Activated CD8-positive, alpha-beta memory T cell treated with anti-CD3 and anti-CD28 coated beads, Interleukin-2, amount 50 U/mL, for 48 hours (primary cell): ENCODE measurements around the gene SP5.
"Not testable (repeated sequence)": the region's sequence is repeated elsewhere in the genome, so short reads cannot be mapped to it uniquely, and the experiment has no call there.

Experiments used
- DNase-seq: peaks from one replicate; pipeline ENCODE4 v3.0.0-alpha.2; 2020

Gene SP5

GRCh38 chr2:170711774-170712652, 3.1 kb upstream of the SP5 start:
- DNase-seq: peak; percentile 56

- DNase-seq: no peak
These were observed 2.2 kb upstream of the SP5 start for GRCh38 chr2:170712653-170713542.

- peak; percentile 57 for DNase-seq
These were observed 1.4 kb upstream of the SP5 start for GRCh38 chr2:170713543-170714380.

- DNase-seq: peak; percentile 60
These were observed 616 bp upstream of the SP5 start for GRCh38 chr2:170714381-170715061.

GRCh38 chr2:170715932-170716777, 1.0 kb downstream of the SP5 start:
- peak; percentile 54 for DNase-seq

- peak; percentile 77 for DNase-seq
These were observed 1.9 kb downstream of the SP5 start for GRCh38 chr2:170716851-170717598.

- no peak for DNase-seq
These were observed 2.4 kb downstream of the SP5 start for GRCh38 chr2:170717599-170717963.

GRCh38 chr2:170717991-170718589, 3.0 kb downstream of the SP5 start:
- no peak for DNase-seq

- no peak for DNase-seq
These were observed 4.7 kb downstream of the SP5 start for GRCh38 chr2:170719810-170720209.

GRCh38 chr2:170721678-170722077, 6.5 kb downstream of the SP5 start:
- no peak for DNase-seq

GRCh38 chr2:170722301-170722700, 7.2 kb downstream of the SP5 start:
- DNase-seq: no peak

GRCh38 chr2:170723446-170723958, 8.4 kb downstream of the SP5 start:
- no peak for DNase-seq

- DNase-seq: no peak
These were observed 18.9 kb downstream of the SP5 start for GRCh38 chr2:170733798-170734600.

GRCh38 chr2:170734601-170735000, 19.5 kb downstream of the SP5 start:
- DNase-seq: not testable (repeated sequence)

- no peak for DNase-seq
These were observed 21.5 kb downstream of the SP5 start for GRCh38 chr2:170736628-170737027.

GRCh38 chr2:170737406-170737805, 22.3 kb downstream of the SP5 start:
- DNase-seq: no peak

- DNase-seq: no peak
These were observed 22.7 kb downstream of the SP5 start for GRCh38 chr2:170737821-170738220.

- no peak for DNase-seq
These were observed 23.9 kb downstream of the SP5 start for GRCh38 chr2:170739048-170739447.

GRCh38 chr2:170739507-170740046, 24.4 kb downstream of the SP5 start:
- DNase-seq: no peak
